Measurements from ENCODE around the gene AFF3.

DNA sequence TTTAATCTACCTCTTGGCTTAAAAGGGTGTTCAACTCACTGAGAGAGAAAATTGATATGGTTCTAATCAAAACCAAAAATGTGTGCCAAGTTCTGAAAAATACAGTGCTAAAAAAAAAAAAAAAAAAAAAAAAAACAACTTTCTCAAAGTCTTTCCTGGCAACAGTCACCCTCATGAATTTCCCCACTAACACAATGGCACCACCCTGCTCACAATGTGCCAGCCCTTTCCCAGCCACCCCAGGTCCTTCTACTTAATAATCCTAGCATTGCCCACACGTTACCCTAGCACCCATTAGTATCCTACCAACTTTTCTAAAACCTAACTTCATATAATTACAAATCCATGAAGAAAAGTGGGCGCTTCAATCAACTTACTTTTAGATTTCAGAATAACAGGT, 106.4 kb downstream of the AFF3 start:
- TF ChIP-seq POLR2A (IDR thresholded peaks at IDR 0.05) = no peak
- TF ChIP-seq, protein P1, sequence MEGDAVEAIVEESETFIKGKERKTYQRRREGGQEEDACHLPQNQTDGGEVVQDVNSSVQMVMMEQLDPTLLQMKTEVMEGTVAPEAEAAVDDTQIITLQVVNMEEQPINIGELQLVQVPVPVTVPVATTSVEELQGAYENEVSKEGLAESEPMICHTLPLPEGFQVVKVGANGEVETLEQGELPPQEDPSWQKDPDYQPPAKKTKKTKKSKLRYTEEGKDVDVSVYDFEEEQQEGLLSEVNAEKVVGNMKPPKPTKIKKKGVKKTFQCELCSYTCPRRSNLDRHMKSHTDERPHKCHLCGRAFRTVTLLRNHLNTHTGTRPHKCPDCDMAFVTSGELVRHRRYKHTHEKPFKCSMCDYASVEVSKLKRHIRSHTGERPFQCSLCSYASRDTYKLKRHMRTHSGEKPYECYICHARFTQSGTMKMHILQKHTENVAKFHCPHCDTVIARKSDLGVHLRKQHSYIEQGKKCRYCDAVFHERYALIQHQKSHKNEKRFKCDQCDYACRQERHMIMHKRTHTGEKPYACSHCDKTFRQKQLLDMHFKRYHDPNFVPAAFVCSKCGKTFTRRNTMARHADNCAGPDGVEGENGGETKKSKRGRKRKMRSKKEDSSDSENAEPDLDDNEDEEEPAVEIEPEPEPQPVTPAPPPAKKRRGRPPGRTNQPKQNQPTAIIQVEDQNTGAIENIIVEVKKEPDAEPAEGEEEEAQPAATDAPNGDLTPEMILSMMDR (IDR thresholded peaks at IDR 0.05) = no peak
- TF ChIP-seq EP300 (IDR thresholded peaks at IDR 0.05) = no peak
- no peak for TF ChIP-seq POLR2AphosphoS5 (IDR thresholded peaks at IDR 0.05)

Measured in stomach (tissue), 4 donors.